Pons (tissue), 1 donor: Measurements from ENCODE around the gene PSAT1.

Experiments
- DNase-seq: peaks from one replicate; pipeline ENCODE4 v3.0.0-alpha.2; 2016; ENCODE audit warnings: low spot score

Gene PSAT1

DNA sequence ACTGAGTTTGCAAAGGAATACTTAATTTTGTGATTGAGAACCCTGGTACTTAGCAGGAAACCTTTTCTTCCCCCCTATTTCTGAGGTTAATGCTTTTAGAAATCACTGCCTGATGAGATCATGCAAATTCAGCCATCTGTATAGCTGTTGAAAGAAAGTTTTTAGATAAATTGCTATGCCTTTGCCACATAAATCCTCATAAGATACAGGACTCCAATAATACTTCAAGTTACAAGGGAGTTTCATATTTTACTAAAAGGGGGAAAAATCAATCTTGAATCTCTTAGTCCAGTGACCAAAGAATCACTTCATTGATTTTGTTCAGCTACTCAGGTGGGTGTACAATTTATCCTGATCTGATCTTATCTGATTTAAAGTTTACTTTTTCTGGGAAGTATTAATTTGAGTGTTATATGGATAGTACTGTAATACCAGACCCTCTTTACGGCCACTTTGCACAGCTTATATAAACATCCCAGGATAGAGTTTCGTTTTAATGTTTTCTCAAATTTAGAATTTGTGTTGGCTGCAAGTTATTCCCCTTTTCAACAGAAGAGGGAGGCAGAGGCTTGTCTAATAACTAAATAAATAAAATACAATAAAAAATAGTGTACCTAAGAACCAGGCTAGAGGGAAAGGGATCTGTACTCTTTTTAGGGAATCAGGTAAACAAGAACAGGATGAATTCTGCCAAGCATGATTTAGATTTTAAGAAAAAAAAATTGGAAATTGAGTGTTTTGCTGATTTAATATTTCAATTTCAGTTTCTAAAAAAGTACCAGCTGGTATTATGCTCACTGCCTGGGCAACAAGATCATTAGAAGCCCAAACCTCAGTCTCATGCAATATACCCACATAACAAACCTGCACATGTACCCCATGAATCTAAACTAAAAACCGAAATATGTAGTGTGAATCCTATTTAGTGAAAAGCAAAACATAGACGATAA lies 69.1 kb downstream of the PSAT1 start:
- peak; percentile 11 for DNase-seq

DNA sequence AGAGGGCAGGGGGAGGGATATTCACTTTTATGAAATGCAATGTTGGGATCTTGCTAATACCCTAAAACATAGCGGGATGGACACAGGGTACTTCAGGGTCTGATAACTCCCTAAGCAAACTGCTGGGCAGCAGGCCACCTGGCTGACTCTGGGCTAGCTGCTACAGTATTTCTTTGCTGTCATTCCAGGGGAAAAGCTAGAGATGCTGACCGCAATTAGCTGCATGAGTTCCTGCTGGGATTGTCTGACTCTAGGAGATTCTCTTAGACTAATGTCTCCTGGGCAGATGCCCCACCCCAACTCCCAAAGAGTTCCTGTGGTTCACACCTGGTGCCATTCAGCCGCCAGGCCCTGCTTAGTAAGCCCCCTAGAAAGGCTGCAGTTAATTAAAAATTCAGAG lies 69.9 kb downstream of the PSAT1 start:
- no peak for DNase-seq

- DNase-seq = no peak
Measured at GRCh38 chr9:78368236-78368635, 71.3 kb downstream of the PSAT1 start.

- peak; percentile 88 for DNase-seq
Measured at GRCh38 chr9:78369639-78370219, 72.8 kb downstream of the PSAT1 start.

DNA sequence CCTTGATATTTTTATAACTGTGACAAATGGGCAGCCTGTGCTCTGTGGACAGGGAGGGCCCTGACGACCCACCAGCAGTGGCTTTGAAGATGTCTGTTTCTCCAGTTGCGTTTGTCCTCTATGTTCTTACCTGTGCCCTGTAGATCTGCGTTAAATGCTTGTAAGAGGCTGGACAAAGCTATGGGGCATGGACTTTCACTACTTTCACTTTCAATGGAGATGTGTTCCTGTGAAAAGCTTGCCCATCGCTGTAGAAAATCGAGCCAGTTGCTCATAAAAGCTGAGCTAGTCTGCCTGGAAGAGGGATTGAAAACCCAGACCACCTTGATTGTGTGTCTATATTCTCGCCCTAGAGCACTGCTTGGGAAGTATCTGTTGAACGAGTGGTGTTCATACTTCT lies 74.1 kb downstream of the PSAT1 start:
- no peak for DNase-seq

- DNase-seq = no peak
Measured at GRCh38 chr9:78371981-78372380, 75.1 kb downstream of the PSAT1 start.
